HepG2 (cell line): ENCODE results near the gene PLCB2. TPM values are rescaled to one million over a fixed set of nuclear protein-coding genes. Genes with fewer than 3 reads are reported as not detected.

Source experiments
- ATAC-seq: fragments of 200-7000 bp; cut with Tn5 transposase; 3 replicates; pipeline ENCODE4 v1.9.1; 2020; ENCODE audit warnings: mild to moderate bottlenecking, moderate library complexity
- BruUV-seq: library from RNA; stranded (reverse); fragments of 400-500 nt; replicated peaks from 2 replicates; lab custom pipeline; 2021; lab: Mats Ljungman, UMichigan
- CTCF ChIA-PET: fragments of 300-600 bp; formaldehyde crosslinking; extraction: SDS; loops from one replicate; lab custom pipeline; 2021; ENCODE audit warnings: low total read pairs, inconsistent platforms, low intra/inter-chr PET ratio; lab: Yijun Ruan, JAX
- POLR2A ChIA-PET: fragments of 350-600 bp; sonication (Branson Sonifier 250); formaldehyde crosslinking; loops from one replicate; lab custom pipeline; 2020; ENCODE audit warnings: antibody characterized with exemption, inconsistent platforms; lab: Yijun Ruan, JAX
- DNase-seq: peaks from one replicate; pipeline ENCODE4 v3.0.0-alpha.2; 2015; ENCODE audit warnings: low spot score
- FAIRE-seq: peaks from 3 replicates; lab custom pipeline; 2011; peaks lifted over from hg19 to GRCh38; lab: Jason Lieb, UNC
- H2AFZ ChIP-seq: one replicate; pipeline ENCODE4 v1.6.1; 2011; ENCODE audit warnings: low read length, inconsistent platforms
- H3K27ac ChIP-seq: fragments of 300-600 bp; 3 replicates; pipeline ENCODE4 v1.8.0; 2011; ENCODE audit warnings: mixed run types, mild to moderate bottlenecking, mixed read lengths, low read length, inconsistent platforms; ENCODE audit not compliant: insufficient read depth; ENCODE audit errors: extremely low read length
- H3K27me3 ChIP-seq, 2 experiments: fragments of 200-600 bp in 1 of 2; 2 replicates in 1 of 2; 3 replicates in 1 of 2; pipeline versions ENCODE4 v1.6.0 to v1.8.0; 2011; ENCODE audit warnings: low read length in 2 of 2, mild to moderate bottlenecking in 2 of 2, moderate library complexity in 2 of 2, inconsistent platforms in 1 of 2; ENCODE audit not compliant: insufficient read depth in 2 of 2, control insufficient read depth in 1 of 2
- H3K36me3 ChIP-seq, 2 experiments: fragments of 200-600 bp in 1 of 2; replicated peaks in 1 of 2; 2 replicates in 1 of 2; 3 replicates in 1 of 2; pipeline versions ENCODE4 v1.5.1 to v1.8.0; 2011; ENCODE audit warnings: low read length in 2 of 2, inconsistent platforms in 1 of 2; ENCODE audit not compliant: insufficient read depth in 2 of 2, control insufficient read depth in 1 of 2
- H3K4me1 ChIP-seq: 2 replicates; pipeline ENCODE4 v1.5.1; 2012; ENCODE audit warnings: low read length, inconsistent platforms; ENCODE audit not compliant: insufficient read depth
- H3K4me2 ChIP-seq: 2 replicates; pipeline ENCODE4 v1.6.0; 2011; ENCODE audit warnings: low read depth, low read length, inconsistent platforms
- H3K4me3 ChIP-seq, 3 experiments: fragments of 200-600 bp in 1 of 3; sonication (generic), shearing (Covaris generic) in 1 of 3; replicated peaks in 1 of 3; 2 replicates each; pipeline ENCODE4 v1.5.1; 2011 to 2016; ENCODE audit warnings: low read length in 3 of 3, inconsistent platforms in 2 of 3, low read depth in 2 of 3, mild to moderate bottlenecking in 2 of 3, control low read depth in 1 of 3, mixed read lengths in 1 of 3; ENCODE audit not compliant: insufficient read depth in 1 of 3
- H3K79me2 ChIP-seq: one replicate; pipeline ENCODE4 v1.6.1; 2011; ENCODE audit warnings: low read length, inconsistent platforms; ENCODE audit not compliant: insufficient read depth
- H3K9ac ChIP-seq: 2 replicates; pipeline ENCODE4 v1.6.0; 2011; ENCODE audit warnings: mild to moderate bottlenecking, low read depth, low read length, inconsistent platforms; ENCODE audit not compliant: insufficient read depth
- H3K9me3 ChIP-seq: 2 replicates; pipeline ENCODE4 v1.5.1; 2012; ENCODE audit warnings: mild to moderate bottlenecking, low read length
- H4K20me1 ChIP-seq: 2 replicates; pipeline ENCODE4 v1.6.0; 2011; ENCODE audit warnings: inconsistent platforms, mild to moderate bottlenecking, low read length, moderate library complexity; ENCODE audit not compliant: insufficient read depth
- ETV6 ChIP-seq: sonication (generic); formaldehyde crosslinking; conservative IDR thresholded peaks from 2 replicates; pipeline ENCODE4 v1.4.0; 2020; ENCODE audit warnings: missing genetic modification reagents
- HNRNPK ChIP-seq: fragments of 200-400 bp; formaldehyde crosslinking; IDR thresholded peaks from 2 replicates; pipeline ENCODE4 v1.6.1; 2018; ENCODE audit warnings: low read length, low read depth, moderate library complexity, mild to moderate bottlenecking; ENCODE audit not compliant: poor library complexity, severe bottlenecking
- PRPF4 ChIP-seq: fragments of 200-400 bp; formaldehyde crosslinking; IDR thresholded peaks from 2 replicates; pipeline ENCODE4 v1.6.1; 2016; ENCODE audit warnings: low read length, low read depth; ENCODE audit not compliant: poor library complexity, severe bottlenecking
- SCMH1 ChIP-seq: sonication (generic); formaldehyde crosslinking; IDR thresholded peaks from 2 replicates; pipeline ENCODE4 v1.9.0; 2021; ENCODE audit warnings: missing genetic modification reagents, mild to moderate bottlenecking, borderline replicate concordance
- ZNF678 ChIP-seq: sonication (generic); formaldehyde crosslinking; IDR thresholded peaks from 2 replicates; pipeline ENCODE4 v1.4.0; 2020; ENCODE audit warnings: mild to moderate bottlenecking, missing genetic modification reagents
- ZNF747 ChIP-seq: sonication (generic); formaldehyde crosslinking; IDR thresholded peaks from 2 replicates; pipeline ENCODE4 v1.8.1; 2023; ENCODE audit warnings: missing genetic modification reagents, mild to moderate bottlenecking, borderline replicate concordance
- ZNF800 ChIP-seq: sonication (generic); formaldehyde crosslinking; IDR thresholded peaks from 2 replicates; pipeline ENCODE4 v1.4.0; 2020; ENCODE audit warnings: missing genetic modification reagents
- WGBS: methylation state at CpG from one replicate; pipeline ENCODE4 v1.1.6; 2017; ENCODE audit warnings: low lambda C conversion rate; 5-methylcytosine and 5-hydroxymethylcytosine counted together
- in situ Hi-C: cut with HindIII; loops from 2 replicates; pipeline ENCODE4 v1.10.0; 2017; ENCODE audit warnings: low pct_unique_long_range_greater_than_20kb; ENCODE audit not compliant: extremely low pct_ligation_motif_present
- intact Hi-C: fragments of 100-400 bp; cut with micrococcal nuclease; formaldehyde crosslinking; loops from one replicate; pipeline ENCODE4 v1.10.0; 2022; ENCODE audit not compliant: unreplicated experiment
- polyA plus RNA-seq, 8 experiments: library from polyadenylated mRNA; depleted of rRNA in 3 of 8; stranded (reverse) in 7 of 8; unstranded in 1 of 8; fragments of >200 nt; fragmentation: Illumina TruSeq in 4 of 8; extraction: Trizol in 4 of 8; gene quantifications; 2 replicates each; pipeline versions ENCODE4 v1.2.1 to v1.2.3, GENCODE V29; 2011 to 2016; ENCODE audit warnings: low read depth in 4 of 8, missing spikeins in 1 of 8, mixed read lengths in 1 of 8; ENCODE audit not compliant: insufficient read depth in 1 of 8
- total RNA-seq, 5 experiments: library from RNA; depleted of rRNA; stranded (reverse); fragments of >200 nt; fragmentation: Illumina TruSeq; extraction: Trizol; gene quantifications; 2 replicates each; pipeline ENCODE4 v1.2.3, GENCODE V29; 2016; ENCODE audit warnings: low read depth in 1 of 5

Gene PLCB2
- total and polyA plus RNA-seq, 2 of the 13 experiments (the other 11 are each of a cell fraction or from before 2014, with no cell fraction given): 0.11 TPM; not detected in 1

GRCh38 chr15:40295877-40296560 lies 11.7 kb downstream of the PLCB2 start (continued):
- TF ChIP-seq ZNF800: no peak
- no peak for TF ChIP-seq ZNF747 (CRISPR knock-in tag)
- no peak for TF ChIP-seq ETV6
- no peak for TF ChIP-seq SCMH1 (CRISPR knock-in tag)
- no peak for TF ChIP-seq PRPF4
- no peak for TF ChIP-seq HNRNPK
- TF ChIP-seq, all 625 proteins: peak for 0

- H3K27ac ChIP-seq: no peak overlapping the region
- no peak for TF ChIP-seq ZNF678
- TF ChIP-seq, all 625 proteins: peak for 0
- Histone ChIP-seq H3K4me1 (peaks cover 10% of the 10 kb centered on the region; the same call in 1 of the 2 replicates), H3K27me3 (peaks cover 22 to 92% of the 10 kb centered on the region in 2 experiments), H3K4me3 (no peak overlapping the region), H3K36me3 (no peaks in the 10 kb centered on the region), H3K9me3 (no peaks in the 10 kb centered on the region), H3K9ac (no peak overlapping the region), H2AFZ (no peak overlapping the region), H3K79me2 (no peaks in the 10 kb centered on the region), H3K4me2 (no peak overlapping the region), H4K20me1 (no peaks in the 10 kb centered on the region)
- WGBS: 0% methylated on average over 1 of the region's 1 CpG
- BruUV-seq: no TSS peak
- FAIRE-seq (no peak), DNase-seq (no peak), ATAC-seq (no peak)
- in situ Hi-C loops: no loop called here
- POLR2A ChIA-PET: interaction anchor here (1.5 kb wide), 1 partner anchor 28 kb away, joined by 3 read pairs; no protein-coding TSS in a partner anchor
- CTCF ChIA-PET: no interaction called here
- intact Hi-C loops: no loop called here
Observed at GRCh38 chr15:40295297-40295696, 12.4 kb downstream of the PLCB2 start.
